Right lobe of liver (tissue), 4 donors: ENCODE data around the gene MEI1.

Experiments
- POLR2A ChIP-seq: fragments of 450-650 bp; IDR thresholded peaks from one replicate; pipeline ENCODE4 v1.6.1; 2017; ENCODE audit warnings: antibody characterized with exemption, mild to moderate bottlenecking
- TF ChIP-seq, protein P1 (sequence below), 4 donors: fragments of 200-600 bp in 3 of 4; fragments of 450-650 bp in 1 of 4; IDR thresholded peaks; one replicate each; pipeline versions ENCODE4 v1.5.1 to v1.8.0; 2016 to 2022; ENCODE audit warnings: antibody characterized with exemption in 4 of 4, mild to moderate bottlenecking in 2 of 4
- donor health status: DM: no; HTN: no; CAD: no.
- donor health status: DM: no; HTN: no; CAD: no.
- donor health status: DM: no; HTN: yes; CAD: no.

GRCh38 chr22:41826021-41826420 lies 126.7 kb downstream of the MEI1 start:
- TF ChIP-seq POLR2A, result no peak
- TF ChIP-seq, protein P1, sequence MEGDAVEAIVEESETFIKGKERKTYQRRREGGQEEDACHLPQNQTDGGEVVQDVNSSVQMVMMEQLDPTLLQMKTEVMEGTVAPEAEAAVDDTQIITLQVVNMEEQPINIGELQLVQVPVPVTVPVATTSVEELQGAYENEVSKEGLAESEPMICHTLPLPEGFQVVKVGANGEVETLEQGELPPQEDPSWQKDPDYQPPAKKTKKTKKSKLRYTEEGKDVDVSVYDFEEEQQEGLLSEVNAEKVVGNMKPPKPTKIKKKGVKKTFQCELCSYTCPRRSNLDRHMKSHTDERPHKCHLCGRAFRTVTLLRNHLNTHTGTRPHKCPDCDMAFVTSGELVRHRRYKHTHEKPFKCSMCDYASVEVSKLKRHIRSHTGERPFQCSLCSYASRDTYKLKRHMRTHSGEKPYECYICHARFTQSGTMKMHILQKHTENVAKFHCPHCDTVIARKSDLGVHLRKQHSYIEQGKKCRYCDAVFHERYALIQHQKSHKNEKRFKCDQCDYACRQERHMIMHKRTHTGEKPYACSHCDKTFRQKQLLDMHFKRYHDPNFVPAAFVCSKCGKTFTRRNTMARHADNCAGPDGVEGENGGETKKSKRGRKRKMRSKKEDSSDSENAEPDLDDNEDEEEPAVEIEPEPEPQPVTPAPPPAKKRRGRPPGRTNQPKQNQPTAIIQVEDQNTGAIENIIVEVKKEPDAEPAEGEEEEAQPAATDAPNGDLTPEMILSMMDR (IDR thresholded peaks at IDR 0.05), result no peak
